ENCODE results near the gene ZNF22.

ZNF22 gene

DNA sequence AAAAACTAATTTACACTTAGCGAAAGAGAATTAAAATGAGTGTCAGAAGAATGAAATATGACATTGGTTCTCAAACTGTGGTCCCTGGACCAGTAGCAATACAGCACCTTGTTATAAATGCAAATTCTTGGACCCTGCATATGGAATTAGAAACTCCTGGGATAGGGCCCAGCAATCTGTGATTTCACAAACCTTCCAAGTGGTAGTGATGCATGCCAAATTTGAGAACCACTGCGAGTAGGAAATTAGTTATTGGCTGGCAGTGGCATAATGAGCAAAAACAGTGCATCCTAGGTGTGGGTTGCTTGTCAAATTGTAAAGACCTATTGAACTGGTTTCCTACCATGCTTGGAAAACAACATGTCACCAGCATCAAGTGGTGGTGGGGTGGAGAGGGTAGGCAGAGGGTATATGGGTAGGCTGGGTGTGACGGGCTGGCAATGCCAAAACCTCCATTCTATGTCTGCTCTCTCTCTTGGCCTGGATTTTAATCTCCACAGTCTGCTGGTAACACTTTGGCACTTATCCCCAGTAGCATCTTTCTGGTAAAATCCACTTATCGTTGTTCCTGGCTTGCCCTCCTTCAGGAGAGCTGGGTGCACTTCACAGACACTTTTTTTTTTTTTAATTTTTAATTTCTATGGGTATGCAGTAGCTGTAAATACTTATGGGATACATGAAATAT, 50.0 kb downstream of the ZNF22 start:
- H2AFZ ChIP-seq: no peak overlapping the region
- H3K9me3 ChIP-seq (ENCODE audit: control insufficient read depth, low read length): no peaks in the 10 kb centered on the region
- H3K4me3 ChIP-seq (ENCODE audit: low read depth, low read length): no peak overlapping the region
- H3K4me2 ChIP-seq (ENCODE audit: low read length): no peak overlapping the region
- TF ChIP-seq, protein P1, sequence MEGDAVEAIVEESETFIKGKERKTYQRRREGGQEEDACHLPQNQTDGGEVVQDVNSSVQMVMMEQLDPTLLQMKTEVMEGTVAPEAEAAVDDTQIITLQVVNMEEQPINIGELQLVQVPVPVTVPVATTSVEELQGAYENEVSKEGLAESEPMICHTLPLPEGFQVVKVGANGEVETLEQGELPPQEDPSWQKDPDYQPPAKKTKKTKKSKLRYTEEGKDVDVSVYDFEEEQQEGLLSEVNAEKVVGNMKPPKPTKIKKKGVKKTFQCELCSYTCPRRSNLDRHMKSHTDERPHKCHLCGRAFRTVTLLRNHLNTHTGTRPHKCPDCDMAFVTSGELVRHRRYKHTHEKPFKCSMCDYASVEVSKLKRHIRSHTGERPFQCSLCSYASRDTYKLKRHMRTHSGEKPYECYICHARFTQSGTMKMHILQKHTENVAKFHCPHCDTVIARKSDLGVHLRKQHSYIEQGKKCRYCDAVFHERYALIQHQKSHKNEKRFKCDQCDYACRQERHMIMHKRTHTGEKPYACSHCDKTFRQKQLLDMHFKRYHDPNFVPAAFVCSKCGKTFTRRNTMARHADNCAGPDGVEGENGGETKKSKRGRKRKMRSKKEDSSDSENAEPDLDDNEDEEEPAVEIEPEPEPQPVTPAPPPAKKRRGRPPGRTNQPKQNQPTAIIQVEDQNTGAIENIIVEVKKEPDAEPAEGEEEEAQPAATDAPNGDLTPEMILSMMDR (IDR thresholded peaks at IDR 0.05): no peak
- H3K27ac ChIP-seq: no peak overlapping the region
- no peaks in the 10 kb centered on the region for H3K79me2 ChIP-seq
- no peaks in the 10 kb centered on the region for H3K4me1 ChIP-seq
- H3K36me3 ChIP-seq (ENCODE audit: control insufficient read depth, insufficient read depth, low read length): no peaks in the 10 kb centered on the region
- H3K27me3 ChIP-seq (ENCODE audit: control insufficient read depth, insufficient read depth, low read length): no peaks in the 10 kb centered on the region
- no peak overlapping the region for H3K9ac ChIP-seq

DNA sequence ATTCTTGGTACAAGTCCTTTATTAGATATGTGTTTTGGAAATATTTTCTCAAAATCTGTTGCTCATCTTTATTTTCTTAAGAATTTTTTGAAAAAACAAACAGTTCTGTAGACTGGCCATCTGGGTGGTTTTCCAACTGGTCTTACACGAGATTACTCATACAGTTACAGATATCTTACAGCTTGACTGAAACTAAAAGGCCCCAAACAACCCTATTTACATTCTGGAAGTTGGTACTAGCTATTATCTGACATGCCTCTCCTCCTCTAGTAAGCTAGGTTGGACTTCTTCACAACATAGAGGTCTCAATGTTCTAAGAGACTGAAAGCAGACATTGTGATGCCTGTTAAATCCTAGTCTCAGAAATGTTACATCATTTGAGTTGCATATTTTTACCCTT, 52.0 kb downstream of the ZNF22 start:
- H3K9ac ChIP-seq: no peak overlapping the region
- no peak overlapping the region for H3K27ac ChIP-seq
- H3K4me3 ChIP-seq (ENCODE audit: low read depth, low read length): no peak overlapping the region
- H2AFZ ChIP-seq: no peak overlapping the region
- H3K27me3 ChIP-seq (ENCODE audit: control insufficient read depth, insufficient read depth, low read length): no peaks in the 10 kb centered on the region
- no peaks in the 10 kb centered on the region for H3K36me3 ChIP-seq (ENCODE audit: control insufficient read depth, insufficient read depth, low read length)
- H3K4me1 ChIP-seq: no peaks in the 10 kb centered on the region
- TF ChIP-seq, protein P1 (IDR thresholded peaks at IDR 0.05): no peak
- no peak overlapping the region for H3K4me2 ChIP-seq (ENCODE audit: low read length)
- no peaks in the 10 kb centered on the region for H3K79me2 ChIP-seq
- H3K9me3 ChIP-seq (ENCODE audit: control insufficient read depth, low read length): no peaks in the 10 kb centered on the region

DNA sequence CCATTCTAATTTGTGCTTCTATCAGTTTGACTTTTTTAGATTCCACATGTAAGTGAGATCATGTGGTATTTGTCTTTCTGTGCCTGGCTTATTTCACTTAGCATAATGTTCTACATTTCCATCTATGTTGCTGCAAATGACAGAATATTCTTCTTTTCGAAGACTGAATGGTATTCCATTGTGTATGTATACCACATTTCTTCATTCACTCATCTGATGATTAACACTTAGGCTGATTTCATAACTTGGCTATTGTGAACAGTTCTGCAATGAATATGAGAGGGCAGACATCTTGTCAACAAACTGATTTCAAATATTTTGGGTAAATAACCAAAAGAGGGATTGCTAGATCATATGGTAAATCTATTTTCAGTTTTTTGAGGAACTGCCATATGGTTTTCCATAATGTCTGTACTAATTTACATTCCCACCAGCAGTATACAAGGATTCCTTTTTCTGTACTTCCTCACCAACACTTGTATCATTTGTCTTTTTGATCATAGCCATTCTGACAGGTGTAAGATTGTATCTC, 52.9 kb downstream of the ZNF22 start:
- Histone ChIP-seq H2AFZ (no peak overlapping the region), H3K36me3 (ENCODE audit: control insufficient read depth, insufficient read depth, low read length) (no peaks in the 10 kb centered on the region), H3K27me3 (ENCODE audit: control insufficient read depth, insufficient read depth, low read length) (no peaks in the 10 kb centered on the region), H3K4me2 (ENCODE audit: low read length) (no peak overlapping the region), H3K79me2 (no peaks in the 10 kb centered on the region), H3K9me3 (ENCODE audit: control insufficient read depth, low read length) (no peaks in the 10 kb centered on the region), H3K9ac (no peak overlapping the region), H3K27ac (no peak overlapping the region), H3K4me1 (no peaks in the 10 kb centered on the region), H3K4me3 (ENCODE audit: low read depth, low read length) (no peak overlapping the region)
- TF ChIP-seq, protein P1 (IDR thresholded peaks at IDR 0.05): no peak
